Upper lobe of left lung (tissue), 4 donors: ENCODE results near the gene GPRASP1.

Experiments used
- POLR2A ChIP-seq, 4 donors: fragments of 450-650 bp; IDR thresholded peaks; one replicate each; pipeline ENCODE4 v1.5.1; 2016 to 2017; ENCODE audit warnings: antibody characterized with exemption in 4 of 4, mild to moderate bottlenecking in 2 of 4
- TF ChIP-seq, protein P1 (sequence below), 6 experiments: fragments of 450-650 bp in 4 of 6; fragments of 200-600 bp in 2 of 6; sonication (generic) in 2 of 6; IDR thresholded peaks; one replicate each; pipeline ENCODE4 v1.5.1; 2016 to 2019; ENCODE audit warnings: antibody characterized with exemption in 6 of 6

DNA sequence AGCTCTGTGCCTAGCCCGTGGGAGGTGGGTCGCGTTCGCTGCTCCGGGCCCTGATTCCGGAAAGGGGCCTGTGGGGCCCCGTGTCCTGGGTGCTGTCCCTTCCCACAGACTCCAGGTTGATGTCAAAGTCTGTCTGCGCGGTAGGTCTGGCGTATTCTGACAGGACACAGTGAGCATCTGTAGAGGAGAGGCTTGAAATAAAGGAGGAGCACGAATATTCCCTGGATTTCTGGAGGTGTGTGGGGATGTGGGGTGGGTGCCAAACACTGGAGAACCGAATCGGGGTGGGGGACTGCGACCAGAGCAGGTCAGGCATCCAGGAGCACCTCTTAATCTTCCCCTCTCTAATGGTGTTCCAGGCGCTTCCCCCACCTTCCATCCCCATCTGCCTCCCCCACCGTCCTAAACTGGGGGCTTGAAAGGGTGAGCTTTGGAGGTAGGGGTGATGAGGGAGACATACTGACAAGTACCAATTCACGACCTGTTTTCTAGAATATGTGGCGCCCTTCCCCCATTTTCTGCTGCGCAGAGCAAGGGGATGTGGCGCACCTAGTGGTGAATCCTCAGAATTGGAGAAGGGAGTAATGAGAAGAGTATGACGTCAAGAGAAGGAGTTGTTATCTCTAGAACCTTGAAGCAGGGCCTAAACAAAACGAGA is 877 bp downstream of the GPRASP1 start:
- no peak for TF ChIP-seq POLR2A (IDR thresholded peaks at IDR 0.05)
- TF ChIP-seq, protein P1, sequence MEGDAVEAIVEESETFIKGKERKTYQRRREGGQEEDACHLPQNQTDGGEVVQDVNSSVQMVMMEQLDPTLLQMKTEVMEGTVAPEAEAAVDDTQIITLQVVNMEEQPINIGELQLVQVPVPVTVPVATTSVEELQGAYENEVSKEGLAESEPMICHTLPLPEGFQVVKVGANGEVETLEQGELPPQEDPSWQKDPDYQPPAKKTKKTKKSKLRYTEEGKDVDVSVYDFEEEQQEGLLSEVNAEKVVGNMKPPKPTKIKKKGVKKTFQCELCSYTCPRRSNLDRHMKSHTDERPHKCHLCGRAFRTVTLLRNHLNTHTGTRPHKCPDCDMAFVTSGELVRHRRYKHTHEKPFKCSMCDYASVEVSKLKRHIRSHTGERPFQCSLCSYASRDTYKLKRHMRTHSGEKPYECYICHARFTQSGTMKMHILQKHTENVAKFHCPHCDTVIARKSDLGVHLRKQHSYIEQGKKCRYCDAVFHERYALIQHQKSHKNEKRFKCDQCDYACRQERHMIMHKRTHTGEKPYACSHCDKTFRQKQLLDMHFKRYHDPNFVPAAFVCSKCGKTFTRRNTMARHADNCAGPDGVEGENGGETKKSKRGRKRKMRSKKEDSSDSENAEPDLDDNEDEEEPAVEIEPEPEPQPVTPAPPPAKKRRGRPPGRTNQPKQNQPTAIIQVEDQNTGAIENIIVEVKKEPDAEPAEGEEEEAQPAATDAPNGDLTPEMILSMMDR (IDR thresholded peaks at IDR 0.05) = peak; percentile 18 to 48 (median 34)
